Neural progenitor cell (in vitro differentiated cells): ENCODE data around the gene RSPH9.

Experiments
- CTCF ChIP-seq: fragments of 200-600 bp; sonication (generic); IDR thresholded peaks from 2 replicates; pipeline ENCODE4 v1.5.1; 2017; ENCODE audit warnings: antibody characterized with exemption, mild to moderate bottlenecking
- EZH2 ChIP-seq: fragments of 200-600 bp; sonication (generic); IDR thresholded peaks from 2 replicates; pipeline ENCODE4 v1.6.1; 2017; ENCODE audit warnings: antibody characterized with exemption, mild to moderate bottlenecking, moderate library complexity
- EZH2phosphoT487 ChIP-seq: fragments of 200-600 bp; sonication (generic); IDR thresholded peaks from 2 replicates; pipeline ENCODE4 v1.6.1; 2017; ENCODE audit warnings: antibody characterized with exemption

DNA sequence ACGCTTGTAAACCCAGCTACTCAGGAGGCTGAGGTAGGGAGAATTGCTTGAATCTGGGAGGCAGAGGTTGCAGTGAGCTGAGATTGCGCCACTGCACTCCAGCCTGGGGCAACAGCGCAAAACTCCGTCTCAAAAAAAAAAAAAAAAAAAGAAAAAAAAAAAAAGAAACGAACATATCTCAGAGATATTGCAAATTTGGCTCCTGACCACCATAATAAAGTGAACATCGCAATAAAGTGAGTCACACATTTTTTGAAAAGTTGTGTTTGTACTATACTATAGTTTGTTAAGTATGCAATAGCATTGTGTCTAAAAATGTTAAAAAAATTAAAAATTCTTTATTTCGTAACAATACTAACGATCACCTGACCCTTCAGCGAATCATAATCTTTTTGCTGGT lies 13.3 kb downstream of the RSPH9 start:
- TF ChIP-seq CTCF (no peak), EZH2 (no peak), EZH2phosphoT487 (no peak)
